NCI-H524 treated with DMSO at 0.1 percent for 48 hours (cell line): ENCODE measurements around the gene THTPA.

ENCODE experiments used
- DNase-seq: peaks from one replicate; lab custom pipeline; 2025; lab: John Stamatoyannopoulos, UW

Gene THTPA

GRCh38 chr14:23555882-23556699, at the start of gene THTPA:
TSS of gene THTPA (plus strand) at chr14:23556271. CDS start at chr14:23556758, 487 bp downstream.
- DNase-seq, result peak; percentile 63

- DNase-seq, result peak; percentile 92
Measured at GRCh38 chr14:23512156-23512555, 43.9 kb upstream of the THTPA start.

- peak; percentile 97 for DNase-seq
Measured at GRCh38 chr14:23513005-23513817, 42.9 kb upstream of the THTPA start.

GRCh38 chr14:23513818-23514643, 42.0 kb upstream of the THTPA start:
- DNase-seq, result no peak

- no peak for DNase-seq
Measured at GRCh38 chr14:23514644-23514957, 41.5 kb upstream of the THTPA start.

- DNase-seq, result no peak
Measured at GRCh38 chr14:23517650-23518326, 38.3 kb upstream of the THTPA start.

- DNase-seq, result no peak
Measured at GRCh38 chr14:23518709-23519108, 37.4 kb upstream of the THTPA start.

GRCh38 chr14:23520899-23521533, 35.1 kb upstream of the THTPA start:
- DNase-seq, result no peak

- DNase-seq, result no peak
Measured at GRCh38 chr14:23521785-23522640, 34.1 kb upstream of the THTPA start.

GRCh38 chr14:23522643-23523198, 33.4 kb upstream of the THTPA start:
- no peak for DNase-seq

- no peak for DNase-seq
Measured at GRCh38 chr14:23523229-23524016, 32.6 kb upstream of the THTPA start.

GRCh38 chr14:23524954-23525353, 31.1 kb upstream of the THTPA start:
- no peak for DNase-seq

GRCh38 chr14:23525611-23526010, 30.5 kb upstream of the THTPA start:
- no peak for DNase-seq

GRCh38 chr14:23528555-23528954, 27.5 kb upstream of the THTPA start:
- no peak for DNase-seq

GRCh38 chr14:23529016-23529415, 27.1 kb upstream of the THTPA start:
- DNase-seq, result no peak

GRCh38 chr14:23530375-23531055, 25.6 kb upstream of the THTPA start:
- DNase-seq, result no peak

- DNase-seq, result no peak
Measured at GRCh38 chr14:23531391-23531790, 24.7 kb upstream of the THTPA start.

GRCh38 chr14:23532658-23533057, 23.4 kb upstream of the THTPA start:
- no peak for DNase-seq
